Inferior parietal cortex (tissue), 1 donor: ENCODE data around the gene FCHSD2.

Experiments
- DNase-seq: peaks from one replicate; pipeline ENCODE4 v3.0.0-alpha.2; 2016; ENCODE audit errors: extremely low spot score

Gene FCHSD2

DNA sequence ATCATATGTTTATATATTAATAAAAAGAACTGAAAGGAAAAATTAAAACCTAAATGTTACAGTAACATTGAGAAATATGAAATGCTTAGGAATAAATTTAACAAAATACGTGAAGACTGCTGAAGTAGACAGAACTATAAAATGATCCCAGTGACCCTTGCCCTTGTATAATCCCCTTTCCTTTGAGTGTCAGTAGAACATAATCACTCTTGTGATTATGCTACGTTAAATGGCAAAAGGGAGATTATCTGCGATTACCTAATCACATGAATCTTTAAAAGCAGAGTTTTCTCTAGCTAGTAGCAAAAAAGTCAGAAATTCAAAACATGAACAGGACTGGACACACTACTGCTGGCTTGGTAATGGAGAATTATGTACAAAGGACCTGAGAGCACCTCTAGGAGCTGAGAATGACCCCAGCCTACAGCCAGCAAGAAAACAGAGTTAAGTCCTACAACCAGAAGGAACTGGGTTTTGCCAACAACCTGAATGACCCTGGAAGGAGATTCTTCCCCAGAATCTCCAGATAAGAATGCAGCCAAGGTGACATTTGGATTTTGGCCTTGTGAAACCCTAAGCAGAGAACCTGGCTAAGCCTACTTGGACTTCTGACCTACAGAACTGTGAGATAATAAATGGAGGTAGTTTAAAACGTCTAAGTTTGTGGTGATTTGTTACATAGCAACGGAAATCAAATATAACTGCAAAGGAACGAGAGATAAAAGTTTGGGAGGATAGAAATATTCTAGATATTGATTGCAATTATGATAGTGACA, 170.7 kb downstream of the FCHSD2 start:
- DNase-seq, result no peak

DNA sequence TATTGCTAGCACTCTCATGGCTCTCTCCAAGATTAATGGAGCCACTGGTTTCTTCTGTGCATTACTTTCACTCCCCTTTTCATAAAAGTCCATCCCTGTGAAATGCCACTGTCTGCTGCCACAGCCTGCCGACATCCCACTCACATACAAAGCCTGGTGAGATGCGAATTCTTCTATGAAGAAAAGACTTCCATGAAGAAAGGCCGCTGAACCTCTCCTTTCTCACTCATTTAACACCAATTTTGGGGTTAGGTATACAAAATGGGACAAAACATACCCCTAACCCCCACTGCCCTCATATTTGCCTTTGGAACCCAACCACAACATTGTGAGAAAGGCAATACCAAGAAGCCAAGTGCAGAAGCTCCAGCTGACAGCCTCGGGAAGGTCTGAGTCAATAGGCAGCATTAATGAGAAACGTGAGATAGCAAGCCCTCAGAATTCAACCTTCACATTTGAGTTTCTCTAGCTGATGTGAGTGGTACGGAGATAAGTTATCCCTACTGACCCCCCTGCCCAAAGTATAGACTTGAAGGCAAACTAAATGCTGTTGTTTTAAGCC, 171.5 kb downstream of the FCHSD2 start:
- DNase-seq, result no peak

GRCh38 chr11:72969894-72970335, 172.2 kb downstream of the FCHSD2 start:
- no peak for DNase-seq

- DNase-seq, result no peak
Measured at GRCh38 chr11:72968390-72968789, 173.7 kb downstream of the FCHSD2 start.

DNA sequence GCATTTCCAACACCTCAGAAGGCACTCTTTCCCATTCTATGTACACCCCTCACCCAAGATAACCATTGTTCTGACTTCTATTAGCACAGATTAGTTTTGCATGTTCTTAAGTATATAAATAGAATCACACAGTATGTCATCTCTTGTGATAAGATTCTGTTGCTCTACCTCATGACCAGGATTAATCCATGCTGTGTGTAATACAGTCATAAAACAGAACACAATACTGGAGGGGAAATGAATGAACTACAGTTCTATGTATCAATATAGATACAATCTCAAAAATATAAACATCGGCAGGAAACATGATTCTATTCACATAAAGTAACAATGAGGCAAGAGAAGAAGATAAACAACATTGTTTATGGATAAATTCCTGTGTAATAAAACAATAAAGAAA, 176.4 kb downstream of the FCHSD2 start:
- no peak for DNase-seq

GRCh38 chr11:72962717-72963116, 179.4 kb downstream of the FCHSD2 start:
- DNase-seq, result no peak

- no peak for DNase-seq
Measured at GRCh38 chr11:72962084-72962483, 180.0 kb downstream of the FCHSD2 start.

DNA sequence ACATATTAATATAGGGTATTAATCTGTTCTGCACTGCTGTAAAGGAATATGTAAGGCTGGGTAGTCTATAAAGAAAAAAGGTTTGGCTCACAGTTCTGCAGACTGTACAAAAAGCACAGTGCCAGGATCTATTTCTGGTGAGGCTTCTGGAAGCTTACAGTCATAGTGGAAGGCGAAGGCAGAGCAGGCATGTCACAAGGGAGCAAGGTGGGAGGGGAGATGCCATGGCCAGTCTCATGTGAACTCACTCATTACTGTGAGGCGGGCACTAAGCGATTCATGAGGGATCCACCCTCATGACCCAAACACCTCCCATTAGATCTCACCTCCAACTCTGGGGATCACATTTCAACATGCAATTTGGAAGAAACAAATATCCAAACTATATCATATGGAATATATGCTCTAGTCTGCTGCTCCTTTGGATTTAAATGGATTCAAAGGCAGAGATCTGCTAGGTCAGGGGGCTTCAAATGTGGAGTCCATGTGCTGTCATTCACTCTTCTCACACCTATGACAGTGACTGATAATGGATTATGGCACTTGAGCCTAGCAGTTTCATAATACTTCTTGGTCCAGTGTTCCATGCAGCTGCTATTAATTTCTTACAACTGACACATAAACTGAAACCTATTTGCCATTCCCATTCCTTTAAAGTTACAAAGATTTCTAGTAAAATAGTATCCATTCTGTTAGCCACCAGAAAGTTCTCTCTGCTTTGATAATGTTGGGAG, 182.0 kb downstream of the FCHSD2 start:
- DNase-seq, result no peak

DNA sequence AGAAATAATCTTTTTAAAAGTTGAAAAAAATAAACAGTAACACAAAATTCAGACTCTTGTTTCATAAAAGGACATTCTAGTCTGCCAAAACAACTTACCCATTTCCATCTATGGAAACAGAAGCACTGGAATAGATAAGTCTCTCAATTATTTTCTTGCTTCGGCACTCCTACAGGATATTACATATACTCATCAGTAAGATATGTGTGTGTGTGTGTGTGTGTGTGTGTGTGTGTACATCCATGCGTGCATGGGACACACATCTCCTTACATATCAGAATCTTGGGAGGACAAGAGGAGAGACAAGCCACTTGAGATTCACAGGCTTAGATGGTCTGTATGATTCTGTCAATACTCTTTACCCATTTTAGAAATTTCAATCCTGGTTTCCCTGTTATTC, 183.3 kb downstream of the FCHSD2 start:
- no peak for DNase-seq

DNA sequence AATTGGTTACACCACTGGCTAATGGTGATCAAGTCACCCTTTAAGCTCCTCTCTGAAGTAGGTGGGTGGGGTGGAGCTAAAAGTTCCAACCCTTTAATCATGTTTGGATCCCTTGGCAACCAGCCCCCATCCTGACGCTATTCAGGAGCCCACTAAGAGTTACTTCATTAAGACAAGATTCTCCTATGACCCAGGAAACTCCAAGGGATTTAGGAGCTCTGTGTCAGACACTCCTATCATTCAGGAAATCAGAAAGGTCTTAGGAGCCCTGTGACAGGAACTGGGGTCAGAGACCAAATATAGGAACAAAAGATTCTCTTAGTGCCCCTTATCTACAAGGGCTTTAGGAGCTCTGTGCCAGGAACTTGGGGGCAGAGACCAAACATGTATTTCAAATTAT, 186.7 kb downstream of the FCHSD2 start:
- DNase-seq, result no peak

- no peak for DNase-seq
Measured at GRCh38 chr11:72954860-72955259, 187.3 kb downstream of the FCHSD2 start.

DNA sequence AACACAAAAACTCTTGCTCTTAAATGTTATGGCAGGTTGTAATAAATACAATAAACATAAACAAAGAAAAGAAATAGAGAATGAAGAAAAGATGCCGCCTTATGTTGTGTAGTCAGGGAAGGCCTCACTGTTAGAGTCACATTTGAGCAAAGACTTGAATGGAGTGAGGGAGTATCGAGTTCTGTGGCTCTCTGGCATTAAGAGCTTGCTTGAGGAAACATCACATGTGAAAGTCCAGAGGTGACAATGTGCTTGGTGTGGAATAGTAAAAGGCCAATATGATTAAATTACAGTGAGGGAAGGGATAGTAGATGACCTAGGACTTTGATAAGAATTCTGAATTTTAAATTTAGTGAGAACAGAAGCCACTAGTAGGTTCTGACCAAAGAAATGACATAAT, 188.5 kb downstream of the FCHSD2 start:
- no peak for DNase-seq

DNA sequence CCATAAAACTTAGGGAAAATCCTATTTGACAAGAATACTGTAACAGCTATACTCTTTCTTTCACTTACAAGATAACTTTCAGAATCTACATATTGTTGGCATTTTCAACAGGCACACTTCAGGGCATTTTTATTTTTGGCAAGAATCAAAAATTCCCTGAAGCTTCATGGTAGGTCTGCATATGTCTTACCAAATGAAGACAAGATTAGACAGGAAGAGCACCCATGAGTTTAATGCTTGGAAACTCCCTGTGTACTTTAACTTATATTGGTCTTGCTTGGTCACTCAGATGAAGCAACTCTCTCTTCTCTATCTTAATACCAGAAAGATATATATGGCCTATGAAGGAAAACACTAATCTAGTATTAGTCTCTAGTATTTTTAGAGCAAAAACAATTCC, 190.2 kb downstream of the FCHSD2 start:
- DNase-seq, result no peak

DNA sequence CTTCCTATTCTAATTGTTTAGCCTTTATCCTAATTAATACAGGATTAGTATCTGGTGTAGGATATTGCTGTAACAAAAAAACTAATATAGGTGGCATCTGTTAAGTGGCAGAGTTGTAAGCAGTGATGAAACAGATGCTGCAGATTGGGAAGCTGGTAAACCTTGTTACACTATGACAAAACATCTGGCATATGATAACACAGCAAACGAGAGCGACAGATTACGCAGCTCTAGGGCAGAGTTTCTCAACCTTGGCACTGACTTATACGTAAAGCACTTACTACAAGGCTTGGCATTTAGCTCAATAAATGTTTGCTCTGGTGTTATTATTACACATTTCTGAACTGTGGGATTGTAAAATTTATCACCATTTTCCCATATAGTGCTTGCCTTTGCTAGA, 190.9 kb downstream of the FCHSD2 start:
- no peak for DNase-seq

- no peak for DNase-seq
Measured at GRCh38 chr11:72950685-72951084, 191.4 kb downstream of the FCHSD2 start.

DNA sequence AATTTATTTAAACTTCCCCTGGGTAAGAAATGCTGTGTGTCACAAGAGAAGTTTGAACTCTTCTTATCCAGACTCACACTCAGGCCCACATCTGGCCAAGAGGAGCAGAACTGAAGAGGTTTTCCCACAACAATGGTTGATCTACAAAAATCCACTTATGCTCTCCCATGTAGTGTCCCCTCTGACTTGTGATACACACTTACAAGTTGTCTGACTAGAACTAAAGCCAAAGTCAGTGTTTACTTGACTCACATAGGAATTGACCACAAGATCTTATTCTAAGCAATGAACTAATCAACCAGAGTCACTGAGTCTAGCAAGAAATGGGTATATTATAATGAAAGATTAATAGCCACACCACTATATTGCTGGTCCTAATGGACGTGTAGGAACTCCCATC, 194.9 kb downstream of the FCHSD2 start:
- no peak for DNase-seq

- no peak for DNase-seq
Measured at GRCh38 chr11:72943664-72944063, 198.5 kb downstream of the FCHSD2 start.

DNA sequence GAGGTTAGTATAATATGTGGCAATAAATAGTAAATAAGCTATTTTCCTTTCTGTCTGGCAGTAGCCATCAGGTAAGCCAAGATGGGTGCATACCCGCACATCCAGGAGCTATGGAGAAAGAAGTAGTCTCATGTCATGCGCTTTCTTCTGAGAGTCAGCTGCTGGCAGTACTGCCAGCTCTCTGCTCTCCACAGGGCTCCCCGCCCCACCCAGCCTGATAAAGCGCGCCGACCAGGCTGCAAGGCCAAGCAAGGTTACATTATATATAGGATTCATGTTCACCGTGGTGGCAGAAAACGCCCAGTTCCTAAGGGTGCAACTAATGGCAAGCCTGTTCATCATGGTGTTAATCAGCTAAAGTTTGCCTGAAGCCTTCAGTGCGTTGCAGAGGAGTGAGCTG, 201.7 kb downstream of the FCHSD2 start:
- DNase-seq, result no peak

GRCh38 chr11:72939031-72939430, 203.1 kb downstream of the FCHSD2 start:
- no peak for DNase-seq

- no peak for DNase-seq
Measured at GRCh38 chr11:72937439-72937838, 204.7 kb downstream of the FCHSD2 start.

- no peak for DNase-seq
Measured at GRCh38 chr11:72935700-72936099, 206.4 kb downstream of the FCHSD2 start.

DNA sequence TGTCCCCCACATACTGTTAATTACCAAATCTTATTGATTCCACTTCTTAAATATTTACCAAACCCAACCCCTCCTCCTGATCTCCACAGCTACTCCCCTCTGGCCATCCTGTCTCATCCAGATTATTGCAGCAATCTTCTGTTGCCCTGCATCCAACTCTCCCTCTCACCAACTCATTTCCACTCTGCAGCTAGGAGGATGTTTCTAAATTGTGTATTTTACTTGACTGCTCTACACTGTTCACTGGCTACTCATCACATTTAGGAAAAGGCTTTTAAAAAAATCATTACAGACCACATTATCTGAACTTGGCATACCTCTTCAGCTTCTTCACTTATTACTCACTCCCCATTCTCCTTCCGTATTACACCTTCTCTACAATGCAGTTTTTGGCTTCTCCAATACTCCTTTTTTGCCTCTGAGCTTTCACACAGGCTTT, 210.0 kb downstream of the FCHSD2 start:
- DNase-seq, result no peak

DNA sequence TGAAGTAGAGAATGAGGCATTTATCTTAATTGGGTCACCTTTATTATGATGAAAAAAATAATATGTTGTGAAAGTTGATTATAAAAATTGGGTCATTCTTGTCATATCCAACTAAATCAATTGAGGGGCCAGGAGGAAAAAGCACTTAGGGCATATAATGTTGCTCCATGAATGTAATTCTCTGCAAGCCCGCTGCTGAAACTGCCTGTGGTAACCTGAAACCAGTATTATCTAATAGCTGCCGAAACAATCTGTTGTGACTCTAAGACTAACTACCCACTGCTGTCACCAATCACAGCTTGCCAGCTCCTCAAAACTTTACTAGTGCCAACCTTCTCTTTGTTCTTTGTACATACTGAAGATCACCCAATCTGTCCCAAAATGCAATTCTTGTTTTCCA, 212.1 kb downstream of the FCHSD2 start:
- DNase-seq, result no peak
